Loucy (cell line): ENCODE measurements around the gene FPR3.

Source experiments
- CTCF ChIP-seq: fragments of 200-600 bp; sonication (generic); conservative IDR thresholded peaks from 2 replicates; pipeline ENCODE4 v1.5.1; 2014; ENCODE audit warnings: mild to moderate bottlenecking, antibody characterized with exemption, low read length
- EZH2phosphoT487 ChIP-seq: fragments of 200-600 bp; IDR thresholded peaks from 2 replicates; pipeline ENCODE4 v1.6.1; 2018; ENCODE audit warnings: antibody characterized with exemption, mild to moderate bottlenecking, moderate library complexity, borderline replicate concordance

GRCh38 chr19:51822325-51822724, 27.4 kb downstream of the FPR3 start:
- TF ChIP-seq CTCF, result no peak
- TF ChIP-seq EZH2phosphoT487, result no peak
